ENCODE results near the gene METTL6. TPM values are rescaled to one million over a fixed set of nuclear protein-coding genes. Genes with fewer than 3 reads are reported as not detected.
"Not testable (repeated sequence)": the region's sequence is repeated elsewhere in the genome, so short reads cannot be mapped to it uniquely, and the experiment has no call there.

Gene METTL6
- 10 to 100 TPM; 18.5 to 19.6 (median 18.8) TPM for total RNA-seq

GRCh38 chr3:15427182-15427880, at the start of gene METTL6, which contains the start of gene EAF1:
Gene METTL6, minus strand, starts transcription at chr3:15427544. Its CDS starts 1,033 bp downstream, at chr3:15426511.
Gene EAF1, plus strand, starts transcription at chr3:15427598. Its CDS starts 182 bp downstream, at chr3:15427780.
- Mint-ChIP-seq H3K27me3 (ENCODE audit: low read depth) (no peaks in the 10 kb centered on the region), H3K9me3 (no peaks in the 10 kb centered on the region), H3K4me3 (peak within 1 kb of the TSS; percentile 100), H3K36me3 (ENCODE audit: insufficient read depth) (peaks cover 26% of the 10 kb centered on the region), H3K4me1 (ENCODE audit: low read depth) (peaks cover 52% of the 10 kb centered on the region)
- ATAC-seq = peak; percentile 85 to 86
- DNase-seq = peak; percentile 79

GRCh38 chr3:15476378-15476777, 49.0 kb upstream of the METTL6 start:
- DNase-seq = no peak
- ATAC-seq = no peak
- Mint-ChIP-seq H3K4me3 (no peak overlapping the region), H3K36me3 (ENCODE audit: insufficient read depth) (no peaks in the 10 kb centered on the region), H3K27me3 (ENCODE audit: low read depth) (no peaks in the 10 kb centered on the region), H3K4me1 (ENCODE audit: low read depth) (no peaks in the 10 kb centered on the region), H3K9me3 (no peaks in the 10 kb centered on the region)

DNA sequence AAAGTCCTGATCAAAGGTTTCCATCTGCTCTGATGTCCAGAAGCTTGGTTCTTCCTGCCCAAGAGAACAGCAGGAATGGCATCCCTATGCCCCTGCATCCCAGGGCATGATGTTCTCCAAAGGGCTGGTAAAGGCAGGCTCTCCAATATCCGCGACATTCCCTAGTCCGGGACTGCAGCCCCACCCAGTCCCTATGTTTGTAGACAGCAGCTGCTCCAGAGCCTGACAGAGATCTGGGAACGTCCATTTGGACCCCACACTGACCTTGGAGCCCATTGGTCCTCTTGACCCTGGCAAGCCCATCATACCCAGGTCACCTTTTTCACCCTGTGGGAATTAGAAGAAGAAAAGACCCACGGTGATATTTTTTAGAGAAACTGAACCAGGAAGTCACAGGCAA, 47.8 kb upstream of the METTL6 start:
- Mint-ChIP-seq H3K4me3 (no peak overlapping the region), H3K36me3 (ENCODE audit: insufficient read depth) (peaks cover 1% of the 10 kb centered on the region), H3K27me3 (ENCODE audit: low read depth) (no peaks in the 10 kb centered on the region), H3K4me1 (ENCODE audit: low read depth) (no peaks in the 10 kb centered on the region), H3K9me3 (no peaks in the 10 kb centered on the region)
- ATAC-seq (no peak), DNase-seq (no peak)

DNA sequence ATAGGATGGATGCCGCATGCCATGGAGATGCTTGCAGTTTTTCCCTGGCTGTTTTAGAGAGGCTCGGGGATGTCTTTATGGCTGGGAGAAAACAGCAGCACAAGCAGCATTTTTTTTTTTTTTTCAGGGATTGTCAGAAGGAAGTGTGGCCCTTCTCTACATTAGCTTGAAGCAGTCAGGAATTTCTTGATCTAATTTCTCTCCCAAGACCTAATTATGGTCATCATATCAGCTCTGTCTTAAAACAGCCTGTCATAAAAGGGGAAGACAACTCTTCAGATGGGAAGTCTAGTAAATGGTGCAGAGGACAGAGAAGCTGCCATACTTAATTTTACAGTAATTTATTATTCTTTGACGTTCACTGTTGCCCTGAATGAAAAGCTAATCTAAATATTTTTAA, 44.5 kb upstream of the METTL6 start:
- peaks cover 8% of the 10 kb centered on the region for H3K4me1 Mint-ChIP-seq (ENCODE audit: low read depth)
- H3K36me3 Mint-ChIP-seq (ENCODE audit: insufficient read depth) = peaks cover 4% of the 10 kb centered on the region
- no peaks in the 10 kb centered on the region for H3K9me3 Mint-ChIP-seq
- no peak overlapping the region for H3K4me3 Mint-ChIP-seq
- no peaks in the 10 kb centered on the region for H3K27me3 Mint-ChIP-seq (ENCODE audit: low read depth)
- DNase-seq (no peak), ATAC-seq (no peak)

- ATAC-seq = no peak
- peaks cover 5% of the 10 kb centered on the region for H3K36me3 Mint-ChIP-seq (ENCODE audit: insufficient read depth)
- no peak for DNase-seq
- peaks cover 10% of the 10 kb centered on the region for H3K4me1 Mint-ChIP-seq (ENCODE audit: low read depth)
- no peaks in the 10 kb centered on the region for H3K9me3 Mint-ChIP-seq
- H3K27me3 Mint-ChIP-seq (ENCODE audit: low read depth) = no peaks in the 10 kb centered on the region
- H3K4me3 Mint-ChIP-seq = no peak overlapping the region
Observed at GRCh38 chr3:15470849-15471248, 43.5 kb upstream of the METTL6 start.

DNA sequence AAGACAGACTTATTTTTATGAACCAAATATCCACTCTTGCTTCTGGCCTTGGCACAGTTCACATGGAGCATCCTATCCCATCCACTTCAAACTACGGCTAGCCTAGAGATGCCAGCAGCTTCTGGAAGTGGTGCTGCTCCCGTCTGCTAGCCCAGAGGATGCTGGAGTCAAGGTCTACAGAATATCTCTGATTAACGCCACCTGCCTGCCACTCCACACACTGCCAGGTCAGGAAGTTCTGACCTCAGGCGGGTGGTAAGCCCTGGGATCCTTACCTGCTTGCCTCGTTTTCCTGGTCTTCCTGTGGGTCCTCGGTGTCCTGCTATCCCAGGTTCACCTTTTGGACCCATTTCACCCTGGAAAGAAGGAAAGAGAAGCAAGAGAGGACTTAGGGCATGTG, 42.9 kb upstream of the METTL6 start:
- Mint-ChIP-seq H3K27me3 (ENCODE audit: low read depth) (no peaks in the 10 kb centered on the region), H3K9me3 (no peaks in the 10 kb centered on the region), H3K36me3 (ENCODE audit: insufficient read depth) (peaks cover 5% of the 10 kb centered on the region), H3K4me3 (no peak overlapping the region), H3K4me1 (ENCODE audit: low read depth) (peaks cover 10% of the 10 kb centered on the region)
- DNase-seq (no peak), ATAC-seq (no peak)

- Mint-ChIP-seq H3K9me3 (no peaks in the 10 kb centered on the region), H3K36me3 (ENCODE audit: insufficient read depth) (peaks cover 7% of the 10 kb centered on the region), H3K4me3 (no peak overlapping the region), H3K4me1 (ENCODE audit: low read depth) (peaks cover 12% of the 10 kb centered on the region), H3K27me3 (ENCODE audit: low read depth) (no peaks in the 10 kb centered on the region)
- DNase-seq (no peak), ATAC-seq (no peak)
Observed at GRCh38 chr3:15467227-15468181, 40.2 kb upstream of the METTL6 start.

GRCh38 chr3:15465876-15466585, 38.7 kb upstream of the METTL6 start:
- DNase-seq (no peak), ATAC-seq (no peak)
- Mint-ChIP-seq H3K9me3 (no peaks in the 10 kb centered on the region), H3K4me1 (ENCODE audit: low read depth) (peaks cover 23% of the 10 kb centered on the region), H3K4me3 (no peak overlapping the region), H3K27me3 (ENCODE audit: low read depth) (no peaks in the 10 kb centered on the region), H3K36me3 (ENCODE audit: insufficient read depth) (peaks cover 7% of the 10 kb centered on the region)

DNA sequence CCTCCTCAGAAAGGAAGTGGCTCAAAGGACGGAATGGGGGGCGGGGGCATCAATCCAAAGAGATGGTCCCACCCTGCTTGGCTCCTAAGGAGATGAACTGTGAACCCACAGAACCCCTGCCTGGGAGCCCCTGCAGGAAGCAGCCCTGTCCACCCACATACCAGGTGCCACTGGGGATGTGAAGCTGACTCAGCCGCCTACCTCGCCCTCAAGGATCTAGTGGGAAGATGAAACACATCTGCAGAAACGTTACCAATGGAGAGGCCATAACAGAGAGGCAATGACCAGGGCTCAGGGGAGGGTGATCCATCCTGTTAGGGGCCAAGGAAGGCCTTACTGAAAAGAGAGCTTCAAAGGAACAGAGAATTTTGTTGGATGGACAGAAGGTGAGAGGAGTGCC, 35.1 kb upstream of the METTL6 start:
- ATAC-seq (no peak), DNase-seq (no peak)
- H3K36me3 Mint-ChIP-seq (ENCODE audit: insufficient read depth) = peaks cover 10% of the 10 kb centered on the region
- H3K27me3 Mint-ChIP-seq (ENCODE audit: low read depth) = no peaks in the 10 kb centered on the region
- H3K4me3 Mint-ChIP-seq = no peak overlapping the region
- no peaks in the 10 kb centered on the region for H3K9me3 Mint-ChIP-seq
- H3K4me1 Mint-ChIP-seq (ENCODE audit: low read depth) = peaks cover 28% of the 10 kb centered on the region

DNA sequence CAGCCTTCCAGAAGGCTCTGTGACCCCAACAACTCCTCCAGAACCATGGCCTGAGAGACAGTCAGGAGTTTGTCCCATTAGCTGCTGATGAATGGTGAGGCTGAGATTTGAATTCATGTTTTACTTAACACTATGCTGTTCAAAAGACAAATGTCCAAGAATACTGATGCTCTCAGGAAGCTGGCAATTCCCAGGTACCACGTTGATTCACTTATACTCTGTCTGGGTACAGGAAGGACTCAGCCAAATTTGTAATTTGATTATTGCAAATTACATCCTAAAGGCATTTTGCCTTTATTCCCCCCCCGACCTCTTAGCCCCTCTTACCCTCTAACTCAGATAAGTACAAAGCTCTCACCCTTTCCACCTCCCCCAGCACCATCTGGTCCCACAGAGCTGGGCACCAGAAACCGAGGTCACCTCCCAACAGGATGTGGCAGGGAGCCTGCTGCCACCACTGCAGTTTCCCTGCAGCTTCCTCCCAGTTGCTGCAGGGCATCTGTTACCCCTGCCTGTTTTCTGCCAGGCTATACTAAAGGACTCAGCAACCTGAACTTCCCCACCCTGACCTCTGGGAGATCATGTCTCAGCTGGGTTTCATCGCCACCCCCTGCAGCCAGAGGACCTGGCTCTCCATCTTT, 33.7 kb upstream of the METTL6 start:
- H3K9me3 Mint-ChIP-seq = no peaks in the 10 kb centered on the region
- peaks cover 23% of the 10 kb centered on the region for H3K4me1 Mint-ChIP-seq (ENCODE audit: low read depth)
- H3K36me3 Mint-ChIP-seq (ENCODE audit: insufficient read depth) = peaks cover 6% of the 10 kb centered on the region
- no peak for ATAC-seq
- H3K4me3 Mint-ChIP-seq = no peak overlapping the region
- DNase-seq = no peak
- no peaks in the 10 kb centered on the region for H3K27me3 Mint-ChIP-seq (ENCODE audit: low read depth)

DNA sequence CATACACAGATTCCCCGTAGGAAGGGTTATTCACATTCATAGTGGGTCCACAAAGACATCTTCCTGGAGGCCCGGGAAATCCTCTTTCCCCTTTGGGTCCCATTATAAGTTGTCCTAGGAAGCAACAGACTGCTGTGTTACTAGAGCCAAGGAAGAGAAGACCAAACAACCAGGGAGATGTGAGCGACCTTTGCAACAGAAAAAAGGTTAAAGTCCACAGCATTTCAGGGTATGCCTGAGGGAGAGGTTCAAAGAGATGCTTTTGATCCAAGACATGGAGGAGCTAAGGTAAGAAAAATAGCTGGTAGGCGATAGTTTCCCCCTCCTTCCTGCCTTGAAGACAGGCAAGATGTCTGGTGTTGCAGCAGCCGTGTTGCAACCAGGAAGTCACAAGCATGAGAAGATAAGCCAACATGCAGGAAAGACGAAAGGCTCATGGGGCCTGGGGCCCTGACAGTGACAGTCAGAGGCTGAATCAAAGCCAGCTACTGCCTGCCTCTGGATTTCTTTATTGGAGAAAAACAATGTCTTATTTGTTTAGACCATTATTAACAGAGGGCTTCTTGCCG, 31.0 kb upstream of the METTL6 start:
- DNase-seq = no peak

DNA sequence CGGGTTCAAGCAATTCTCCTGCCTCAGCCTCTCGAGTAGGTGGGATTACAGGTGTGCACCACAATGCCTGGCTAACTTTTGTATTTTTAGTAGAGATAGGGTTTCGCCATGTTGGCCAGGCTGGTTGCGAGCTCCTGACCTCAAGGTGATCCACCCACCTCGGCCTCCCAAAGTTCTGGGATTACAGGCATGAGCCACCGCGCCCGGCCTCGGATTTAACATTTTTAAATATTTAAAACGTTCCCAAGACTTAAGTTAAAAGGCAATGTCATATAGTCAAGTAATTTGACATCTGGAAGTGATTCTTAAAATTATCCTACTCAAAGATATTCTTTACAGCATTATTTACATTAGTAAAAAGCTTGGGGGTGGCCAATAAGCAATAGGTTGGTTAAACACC, 29.6 kb upstream of the METTL6 start:
- H3K36me3 Mint-ChIP-seq (ENCODE audit: insufficient read depth); H3K4me3 Mint-ChIP-seq; ATAC-seq; DNase-seq; H3K9me3 Mint-ChIP-seq; H3K27me3 Mint-ChIP-seq (ENCODE audit: low read depth): not testable (repeated sequence)
- peaks cover 16% of the 10 kb centered on the region for H3K4me1 Mint-ChIP-seq (ENCODE audit: low read depth)

More for the DNA sequence above, 31.0 kb upstream of the METTL6 start:
- Mint-ChIP-seq H3K4me3 (no peak overlapping the region), H3K36me3 (ENCODE audit: insufficient read depth) (peaks cover 4% of the 10 kb centered on the region), H3K27me3 (ENCODE audit: low read depth) (no peaks in the 10 kb centered on the region), H3K9me3 (no peaks in the 10 kb centered on the region), H3K4me1 (ENCODE audit: low read depth) (peaks cover 23% of the 10 kb centered on the region)
- ATAC-seq = no peak

GRCh38 chr3:15456321-15456720, 29.0 kb upstream of the METTL6 start:
- Mint-ChIP-seq H3K4me1 (ENCODE audit: low read depth) (peaks cover 12% of the 10 kb centered on the region), H3K4me3 (no peak overlapping the region), H3K27me3 (ENCODE audit: low read depth) (no peaks in the 10 kb centered on the region), H3K36me3 (ENCODE audit: insufficient read depth) (peaks cover 4% of the 10 kb centered on the region), H3K9me3 (no peaks in the 10 kb centered on the region)
- ATAC-seq = no peak
- DNase-seq = no peak
